Activated naive CD4-positive, alpha-beta T cell (primary cell): ENCODE data around the gene SLC29A3.
"Not testable (repeated sequence)": the region's sequence is repeated elsewhere in the genome, so short reads cannot be mapped to it uniquely, and the experiment has no call there.

Experiments
- DNase-seq, 4 experiments: peaks; one replicate each; lab custom pipeline; 2025; lab: John Stamatoyannopoulos, UW

Gene SLC29A3

GRCh38 chr10:71319042-71319799, at the start of gene SLC29A3:
Gene SLC29A3, plus strand, starts transcription at chr10:71319259. Its CDS starts 51 bp downstream, at chr10:71319310.
- peak; percentile 47 to 72 (median 56) for DNase-seq

GRCh38 chr10:71269301-71270288, 49.5 kb upstream of the SLC29A3 start:
- no peak for DNase-seq

DNA sequence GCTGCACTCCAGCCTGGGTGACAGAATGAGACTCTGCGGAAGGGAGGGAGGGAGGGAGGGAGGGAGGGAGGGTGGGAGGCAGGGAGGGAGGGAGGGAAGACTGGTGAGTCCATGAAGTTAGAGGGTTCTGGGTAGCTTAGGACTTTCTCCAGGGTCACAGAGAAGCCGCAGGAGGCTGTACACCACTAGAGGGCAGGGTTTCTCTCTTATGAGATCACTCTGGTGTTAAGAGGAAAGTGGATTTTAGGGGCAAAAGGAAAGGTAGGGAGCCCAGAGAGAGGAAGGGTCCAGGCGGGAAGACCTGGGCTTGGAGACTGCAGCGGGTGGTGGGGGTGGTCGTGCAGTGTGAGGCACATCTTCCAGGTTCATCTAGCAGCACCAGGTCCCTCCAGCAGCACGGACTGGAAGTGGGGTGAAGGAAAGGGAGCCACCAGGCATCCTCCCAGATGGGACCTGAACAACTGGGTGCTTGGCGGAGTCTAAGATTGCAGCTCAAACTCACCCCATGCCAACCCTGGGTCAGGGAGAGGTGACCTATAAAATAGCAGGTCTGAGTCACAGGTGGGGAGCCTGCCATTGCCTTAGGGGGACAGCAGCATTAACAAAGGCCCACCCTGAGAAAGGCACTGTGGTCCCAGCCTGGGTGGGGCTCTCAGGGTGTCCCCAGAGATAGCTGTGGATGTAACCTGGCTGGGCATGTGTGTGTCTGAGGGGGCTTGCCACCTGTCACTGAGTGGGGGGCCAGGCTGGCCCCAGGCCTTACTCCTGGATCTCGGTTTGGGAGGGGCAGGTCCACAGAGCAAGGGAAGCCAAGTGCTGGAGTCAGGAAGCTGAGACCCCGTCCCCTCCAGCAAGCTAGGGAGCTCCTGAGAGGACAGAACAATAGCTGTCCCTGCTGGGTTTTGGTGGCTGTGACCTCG, 48.5 kb upstream of the SLC29A3 start:
- no peak for DNase-seq

GRCh38 chr10:71271662-71272055, 47.4 kb upstream of the SLC29A3 start:
- DNase-seq: no peak

DNA sequence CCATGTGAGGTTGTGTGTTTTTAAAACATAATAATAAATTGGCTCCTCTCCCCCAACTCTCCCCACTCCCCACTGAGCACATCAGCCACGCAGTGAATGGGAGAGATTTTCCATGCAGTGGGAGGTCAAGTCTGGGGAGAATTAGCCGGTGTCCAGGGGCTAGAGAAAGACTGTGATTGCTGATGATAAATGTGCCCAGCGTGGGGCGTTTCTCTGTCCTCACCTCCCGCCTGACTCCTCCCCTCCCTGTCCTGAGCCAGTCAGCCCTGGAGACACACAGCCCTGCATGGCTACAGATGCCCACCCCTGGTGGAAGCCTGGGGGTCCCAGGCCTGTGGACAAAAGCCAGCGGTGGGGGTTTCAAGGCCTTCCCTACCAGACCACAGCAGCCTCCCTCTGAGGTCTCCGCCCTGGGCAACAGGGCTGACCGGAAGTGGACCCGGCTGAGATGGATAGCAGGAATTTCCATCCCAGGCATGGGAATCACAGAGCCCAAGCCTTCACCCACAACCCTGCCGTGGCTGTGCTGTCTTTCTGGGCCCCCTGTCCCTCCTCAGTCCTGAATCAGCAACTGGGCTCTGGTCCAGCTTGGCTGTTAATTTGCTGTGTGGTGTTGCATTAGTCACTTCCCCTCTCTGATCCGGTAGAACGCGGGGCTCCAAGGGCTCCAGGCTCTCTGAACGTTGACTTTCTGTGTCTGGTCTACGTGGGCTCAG, 46.8 kb upstream of the SLC29A3 start:
- DNase-seq: no peak

GRCh38 chr10:71272974-71273373, 46.1 kb upstream of the SLC29A3 start:
- DNase-seq: not testable (repeated sequence)

GRCh38 chr10:71273506-71273905, 45.6 kb upstream of the SLC29A3 start:
- no peak for DNase-seq

GRCh38 chr10:71274901-71275796, 43.9 kb upstream of the SLC29A3 start:
- no peak for DNase-seq

GRCh38 chr10:71276873-71277272, 42.2 kb upstream of the SLC29A3 start:
- no peak for DNase-seq

DNA sequence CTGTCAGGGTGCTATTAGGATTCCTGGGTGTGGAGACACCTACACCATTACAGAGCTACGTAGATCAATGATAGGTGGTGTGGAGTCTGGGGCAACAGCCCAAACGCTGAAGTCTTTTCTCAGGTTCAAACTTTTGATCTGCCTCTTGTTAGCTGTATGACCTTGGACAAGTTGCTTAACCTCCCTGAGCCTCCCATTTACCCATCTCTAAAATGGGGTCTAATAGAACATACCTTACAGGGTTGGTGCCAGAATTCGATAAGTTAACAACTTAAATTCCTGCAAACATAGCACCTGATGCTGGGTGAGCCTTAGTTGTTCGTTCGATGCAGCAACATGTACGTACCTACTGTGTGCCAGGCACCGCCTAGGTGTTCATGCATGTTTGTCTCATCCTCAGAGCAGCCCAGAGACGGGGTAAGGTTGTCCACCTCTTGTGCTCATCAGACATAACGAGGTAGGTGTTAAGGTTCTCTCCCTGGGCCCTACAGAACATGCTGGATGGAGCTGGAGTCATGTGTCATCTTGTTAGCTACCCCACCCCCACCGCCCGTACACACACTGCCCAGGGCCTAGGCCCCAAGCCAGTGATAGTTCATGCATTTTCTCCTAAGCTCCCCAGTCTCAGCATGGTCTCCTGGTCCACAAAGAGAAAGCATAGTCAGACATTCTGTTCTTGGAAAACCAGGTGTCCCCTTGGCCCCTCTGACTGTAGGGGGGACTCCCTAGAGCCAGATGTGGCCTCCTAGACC, 41.0 kb upstream of the SLC29A3 start:
- DNase-seq: no peak

GRCh38 chr10:71278691-71279588, 40.1 kb upstream of the SLC29A3 start:
- no peak for DNase-seq

- DNase-seq: no peak
Observed at GRCh38 chr10:71279590-71280170, 39.4 kb upstream of the SLC29A3 start.

- no peak for DNase-seq
Observed at GRCh38 chr10:71280216-71280615, 38.8 kb upstream of the SLC29A3 start.

GRCh38 chr10:71280825-71281224, 38.2 kb upstream of the SLC29A3 start:
- DNase-seq: no peak

- DNase-seq: no peak
Observed at GRCh38 chr10:71281646-71282322, 37.3 kb upstream of the SLC29A3 start.

GRCh38 chr10:71282323-71282680, 36.8 kb upstream of the SLC29A3 start:
- DNase-seq: no peak

DNA sequence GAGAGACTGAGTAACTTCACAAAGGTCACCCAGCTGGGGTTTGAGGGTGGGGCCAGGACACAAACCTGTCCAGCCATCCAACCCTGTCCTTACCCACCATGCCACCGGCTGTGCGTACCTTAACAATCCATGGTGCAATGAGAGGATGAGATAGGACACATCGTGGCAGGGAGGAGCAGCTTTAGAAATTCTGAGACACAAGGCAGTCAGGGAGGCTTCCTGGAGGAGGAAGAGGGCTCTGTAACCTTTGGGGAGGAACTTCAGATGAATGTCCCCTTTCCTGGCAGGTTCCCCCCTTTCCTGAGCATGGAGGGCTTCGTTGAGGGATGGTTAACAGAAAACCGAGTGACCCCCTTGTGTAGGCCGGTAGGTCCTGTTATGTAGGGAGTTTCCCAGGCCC, 35.6 kb upstream of the SLC29A3 start:
- DNase-seq: no peak
